Activated CD4-positive, alpha-beta memory T cell treated with anti-CD3 and anti-CD28 coated beads for 36 hours (primary cell): ENCODE results near the gene PXT1. TPM values are rescaled to one million over a fixed set of nuclear protein-coding genes. Genes with fewer than 3 reads are reported as not detected.
A peak's percentile ranks its signal among the peaks of the same experiment; 100 is the strongest.

ENCODE experiments used
- CTCF ChIA-PET: fragments of 350-600 bp; sonication (Branson Sonifier 250); formaldehyde crosslinking; loops from one replicate; lab custom pipeline; 2021; ENCODE audit warnings: antibody characterized with exemption, inconsistent platforms; lab: Charles Lee
- POLR2A ChIA-PET: fragments of 350-600 bp; sonication (Branson Sonifier 250); formaldehyde crosslinking; loops from one replicate; lab custom pipeline; 2021; ENCODE audit warnings: antibody characterized with exemption; lab: Charles Lee
- DNase-seq: peaks from one replicate; pipeline ENCODE4 v3.0.0-alpha.2; 2020
- H3K27ac Mint-ChIP-seq: one replicate; pipeline ENCODE4 v1.8.0; 2021; ENCODE audit warnings: mixed read lengths
- H3K27me3 Mint-ChIP-seq: one replicate; pipeline ENCODE4 v1.8.0; 2021; ENCODE audit warnings: mixed read lengths
- H3K36me3 Mint-ChIP-seq: one replicate; pipeline ENCODE4 v1.8.0; 2021; ENCODE audit warnings: mixed read lengths
- H3K4me1 Mint-ChIP-seq: one replicate; pipeline ENCODE4 v1.8.0; 2021; ENCODE audit warnings: low read depth, mixed read lengths
- H3K4me3 Mint-ChIP-seq: one replicate; pipeline ENCODE4 v1.8.0; 2021; ENCODE audit warnings: mild to moderate bottlenecking, mixed read lengths
- H3K9me3 Mint-ChIP-seq: one replicate; pipeline ENCODE4 v1.8.0; 2021; ENCODE audit warnings: mixed read lengths
- intact Hi-C: fragments of 100-400 bp; cut with micrococcal nuclease; formaldehyde crosslinking; loops from one replicate; pipeline ENCODE4 v1.15.1; 2023
- total RNA-seq, 2 experiments: library from RNA; stranded (reverse); gene quantifications; one replicate each; pipeline ENCODE4 v1.2.3, GENCODE V29; 2021

Gene PXT1
- total RNA-seq, 2 experiments from 2014 or later, result 0.22 to 0.29 TPM

DNA sequence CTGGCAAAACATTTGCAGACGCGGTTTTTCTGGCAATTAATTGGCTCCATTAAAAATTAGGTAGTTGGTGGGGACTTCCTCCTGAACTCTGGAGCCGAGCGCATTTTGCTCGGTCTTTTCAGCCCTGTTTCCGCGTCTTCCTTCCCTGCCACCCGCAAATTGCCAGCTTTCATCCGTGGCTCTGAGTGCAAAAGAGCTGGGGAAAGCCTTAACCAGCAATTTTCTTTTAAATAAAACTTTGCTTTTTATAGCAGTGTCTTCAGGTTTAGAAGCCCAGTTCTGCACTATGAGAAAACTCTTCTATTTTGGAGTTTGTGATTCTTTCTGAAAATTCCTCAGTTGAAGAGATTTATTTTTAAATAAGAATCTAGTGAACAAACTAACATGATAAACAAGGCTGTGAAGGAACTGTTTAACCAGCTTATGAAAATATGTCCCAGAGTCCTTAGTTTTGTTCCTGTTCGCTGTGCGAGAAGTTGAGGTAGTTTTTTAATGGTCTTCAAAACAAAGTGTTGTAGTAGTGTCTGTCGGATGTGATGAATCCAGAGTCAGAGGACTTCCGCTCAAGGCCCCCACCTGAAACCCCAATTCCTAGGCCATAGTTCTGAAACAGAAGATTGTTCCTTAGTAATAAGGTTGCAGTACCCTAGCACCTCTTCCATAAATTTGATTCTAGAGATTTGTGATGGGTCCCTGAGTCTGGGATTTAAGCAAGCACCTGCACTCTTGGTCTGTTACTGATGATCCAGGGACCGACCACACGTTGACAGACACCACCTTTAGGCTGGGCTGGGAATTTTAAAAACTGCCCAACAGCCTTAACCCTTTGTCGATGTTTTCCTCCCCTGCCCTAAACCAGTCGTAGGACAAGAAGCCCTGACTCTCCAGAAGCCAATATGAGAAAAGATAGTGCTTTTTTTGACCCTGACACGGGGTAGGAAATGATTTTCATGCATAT is 1.1 kb upstream of the PXT1 start:
- ChIA-PET POLR2A (interaction anchor here (0.6 to 1.5 kb wide), 5 partner anchors 21 to 235 kb away, joined by 3 to 5 read pairs (median 3); partner anchors contain the start of genes CDKN1A and SRSF3), CTCF (interaction anchor here (1.0 to 1.8 kb wide), 3 partner anchors 21 to 171 kb away, joined by 3 to 12 read pairs (median 4); no protein-coding TSS in a partner anchor)
- Mint-ChIP-seq H3K4me1 (peaks cover 36% of the 10 kb centered on the region), H3K36me3 (peaks cover 18% of the 10 kb centered on the region), H3K27ac (peak overlapping the region; percentile 97), H3K27me3 (no peaks in the 10 kb centered on the region), H3K9me3 (peaks cover 2% of the 10 kb centered on the region), H3K4me3 (peak overlapping the region; percentile 97)
- peak; percentile 25 for DNase-seq
- intact Hi-C loops, result loop anchor here (2.0 to 5.0 kb wide), 6 partner anchors 61 to 416 kb away; partner anchors contain the start of genes BRPF3, MAPK14 and SRSF3

DNA sequence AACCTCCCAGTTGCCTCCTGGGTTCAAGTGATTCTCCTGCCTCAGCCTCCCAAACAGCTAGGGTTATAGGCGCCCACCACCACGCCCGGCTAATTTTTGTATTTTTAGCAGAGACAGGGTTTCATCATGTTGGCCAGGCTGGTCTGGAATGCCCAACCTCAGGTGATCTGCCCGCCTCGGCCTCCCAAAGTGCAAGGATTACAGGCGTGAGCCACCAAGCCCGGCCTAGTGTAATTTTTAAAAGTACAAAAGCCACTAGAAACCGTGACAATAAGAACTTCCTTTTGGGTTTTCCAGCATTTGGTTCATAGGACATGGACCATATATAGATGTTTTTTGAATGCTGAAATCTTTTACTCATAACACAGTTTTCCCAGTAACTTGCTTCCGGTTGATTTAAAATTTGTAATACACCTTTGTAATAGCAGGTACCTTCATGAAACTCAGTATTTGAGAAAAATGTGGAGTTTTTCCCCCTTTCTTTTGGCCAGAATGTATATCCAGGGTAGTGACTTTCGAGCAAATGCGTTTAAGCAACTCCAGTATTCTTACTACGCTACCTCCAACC is 467 bp downstream of the PXT1 start:
- peak; percentile 15 for DNase-seq
- Mint-ChIP-seq H3K36me3 (peaks cover 8% of the 10 kb centered on the region), H3K27me3 (no peaks in the 10 kb centered on the region), H3K4me1 (peaks cover 34% of the 10 kb centered on the region), H3K27ac (peak overlapping the region; percentile 97), H3K4me3 (peak overlapping the region; percentile 97), H3K9me3 (no peaks in the 10 kb centered on the region)
- intact Hi-C loops, result loop anchor here (2.0 to 5.0 kb wide), 6 partner anchors 59 to 415 kb away; partner anchors contain the start of genes BRPF3, MAPK14 and SRSF3
- ChIA-PET CTCF (interaction anchor here (0.7 to 1.2 kb wide), 2 partner anchors 19 to 311 kb away, joined by 3 to 5 read pairs; no protein-coding TSS in a partner anchor), POLR2A (interaction anchor here (1.2 to 1.5 kb wide), 2 partner anchors 156 to 158 kb away, joined by 3 to 4 read pairs; no protein-coding TSS in a partner anchor)

DNA sequence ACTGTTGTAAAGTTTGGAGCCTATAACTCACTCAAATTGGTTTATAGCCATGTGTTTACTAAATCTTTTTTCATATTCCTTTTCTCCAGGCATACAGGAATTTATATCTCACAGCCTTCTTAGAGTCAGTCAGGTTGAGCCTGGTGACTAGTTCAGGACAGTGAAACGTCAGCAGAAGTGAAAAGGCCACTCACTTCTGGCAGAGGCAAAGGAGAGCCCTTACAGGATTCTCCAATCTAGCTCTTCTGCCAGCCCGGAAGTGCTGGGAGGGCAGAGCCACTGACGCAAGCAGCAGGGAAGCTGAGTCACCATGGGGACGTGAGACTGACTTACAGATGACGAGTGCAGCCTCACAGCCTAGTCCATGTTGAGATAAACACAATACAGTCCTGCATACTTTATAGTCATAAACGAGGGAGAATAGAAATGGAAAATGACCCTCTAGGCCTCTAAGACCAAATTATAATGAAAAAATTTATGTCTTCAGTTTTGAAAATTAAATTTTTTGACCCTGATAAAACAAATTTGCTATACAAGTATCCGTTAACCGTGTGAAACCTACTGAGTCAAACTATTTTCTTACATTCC is 1.3 kb downstream of the PXT1 start:
- H3K27me3 Mint-ChIP-seq, result no peaks in the 10 kb centered on the region

DNA sequence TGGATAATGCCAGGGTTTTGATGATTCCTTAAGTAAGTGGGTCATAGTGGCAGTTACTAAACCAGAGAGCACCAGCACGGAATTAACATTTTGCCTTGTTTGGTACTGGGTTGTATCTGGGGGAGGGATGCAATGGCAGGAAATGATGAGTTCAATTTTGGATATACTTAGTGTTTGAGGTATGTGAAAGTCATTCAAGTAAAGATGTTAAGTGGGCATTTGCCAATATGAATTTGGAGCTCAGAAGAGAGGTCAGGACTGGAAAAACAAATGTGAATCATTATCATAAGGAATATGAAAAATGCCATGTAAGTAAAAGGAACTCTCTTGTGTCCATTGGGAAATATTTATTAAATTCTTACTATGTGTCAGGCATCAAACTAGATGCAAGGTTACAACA is 6.2 kb downstream of the PXT1 start:
- H3K27ac Mint-ChIP-seq, result peak overlapping the region; percentile 10
- H3K9me3 Mint-ChIP-seq, result no peaks in the 10 kb centered on the region
- H3K36me3 Mint-ChIP-seq, result no peaks in the 10 kb centered on the region
- intact Hi-C loops, result no loop called here
- CTCF ChIA-PET, result no interaction called here
- H3K27me3 Mint-ChIP-seq, result no peaks in the 10 kb centered on the region
- no peak overlapping the region for H3K4me3 Mint-ChIP-seq
- peaks cover 19% of the 10 kb centered on the region for H3K4me1 Mint-ChIP-seq
- POLR2A ChIA-PET, result interaction anchor here (0.6 kb wide), 1 partner anchor 158 kb away, joined by 3 read pairs; the partner anchor contains the start of gene SRSF3
- DNase-seq, result no peak

More for the DNA sequence above, 1.3 kb downstream of the PXT1 start:
- DNase-seq, result peak; percentile 95
- intact Hi-C loops, result loop anchor here (1.0 to 5.0 kb wide), 8 partner anchors 18 to 414 kb away; partner anchors contain the start of genes BRPF3, MAPK14 and STK38
- Mint-ChIP-seq H3K9me3 (no peaks in the 10 kb centered on the region), H3K27ac (peak overlapping the region; percentile 91), H3K4me3 (peak overlapping the region; percentile 60), H3K36me3 (peaks cover 8% of the 10 kb centered on the region), H3K4me1 (peaks cover 32% of the 10 kb centered on the region)
- ChIA-PET CTCF (interaction anchor here (0.6 to 1.2 kb wide), 3 partner anchors 18 to 1685 kb away, joined by 3 to 5 read pairs (median 4); no protein-coding TSS in a partner anchor), POLR2A (interaction anchor here (1.0 to 1.5 kb wide), 3 partner anchors 18 to 159 kb away, joined by 3 to 7 read pairs (median 4); no protein-coding TSS in a partner anchor)

DNA sequence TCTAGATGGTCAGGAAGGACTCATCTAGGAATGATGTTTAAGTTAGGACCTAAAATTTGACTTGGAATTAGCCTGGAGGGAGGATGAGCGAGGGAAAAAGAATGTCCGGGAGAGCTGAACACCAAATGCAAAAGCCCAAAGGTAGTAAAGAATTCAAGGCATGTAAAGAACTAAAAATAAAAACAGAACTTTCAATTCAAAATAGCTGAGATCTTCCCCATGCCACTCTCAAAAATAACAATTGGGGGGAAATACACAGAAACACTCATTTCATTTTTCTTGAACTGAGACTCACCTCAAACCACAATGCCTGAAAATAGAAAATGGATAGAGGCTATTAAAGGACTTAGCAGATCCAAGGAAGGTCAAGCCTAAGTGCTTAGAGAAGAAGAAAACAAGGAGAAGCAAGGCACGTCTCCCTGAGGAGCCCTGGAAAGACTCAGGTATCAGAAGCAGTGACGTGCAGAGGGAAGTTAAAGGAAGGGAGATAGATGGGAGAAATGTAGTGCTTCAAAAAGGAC is 10.4 kb downstream of the PXT1 start:
- DNase-seq, result no peak
- ChIA-PET CTCF (interaction anchor here (0.6 to 1.3 kb wide), 2 partner anchors 9 to 143 kb away, joined by 3 to 5 read pairs; no protein-coding TSS in a partner anchor), POLR2A (no interaction called here)
- no peaks in the 10 kb centered on the region for H3K9me3 Mint-ChIP-seq
- peaks cover 13% of the 10 kb centered on the region for H3K4me1 Mint-ChIP-seq
- intact Hi-C loops, result no loop called here
- no peaks in the 10 kb centered on the region for H3K27me3 Mint-ChIP-seq
- H3K36me3 Mint-ChIP-seq, result no peaks in the 10 kb centered on the region
- no peak overlapping the region for H3K27ac Mint-ChIP-seq
- H3K4me3 Mint-ChIP-seq, result no peak overlapping the region

DNA sequence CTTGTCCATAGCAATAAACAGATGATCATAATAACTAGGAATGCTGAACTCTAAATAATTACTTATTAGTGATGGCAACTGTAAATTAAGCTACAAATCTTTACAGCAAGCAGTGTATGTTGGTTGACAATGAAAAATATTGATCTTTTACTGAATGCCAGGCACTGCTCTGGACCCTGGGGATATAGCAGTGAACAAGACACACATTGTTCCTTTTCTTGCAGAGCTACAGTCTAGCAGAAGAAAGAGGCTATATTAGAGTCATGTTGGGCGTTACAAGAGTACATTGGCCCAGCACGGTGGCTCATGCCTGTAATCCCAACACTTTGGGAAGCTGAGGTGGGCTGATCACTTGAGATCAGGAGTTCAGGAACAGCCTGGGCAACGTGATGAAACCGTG is 11.5 kb downstream of the PXT1 start:
- H3K36me3 Mint-ChIP-seq, result no peaks in the 10 kb centered on the region
- no peaks in the 10 kb centered on the region for H3K9me3 Mint-ChIP-seq
- ChIA-PET POLR2A (no interaction called here), CTCF (no interaction called here)
- intact Hi-C loops, result no loop called here
- H3K27me3 Mint-ChIP-seq, result no peaks in the 10 kb centered on the region
- no peak overlapping the region for H3K4me3 Mint-ChIP-seq
- H3K4me1 Mint-ChIP-seq, result peaks cover 8% of the 10 kb centered on the region
- H3K27ac Mint-ChIP-seq, result no peak overlapping the region
- no peak for DNase-seq

DNA sequence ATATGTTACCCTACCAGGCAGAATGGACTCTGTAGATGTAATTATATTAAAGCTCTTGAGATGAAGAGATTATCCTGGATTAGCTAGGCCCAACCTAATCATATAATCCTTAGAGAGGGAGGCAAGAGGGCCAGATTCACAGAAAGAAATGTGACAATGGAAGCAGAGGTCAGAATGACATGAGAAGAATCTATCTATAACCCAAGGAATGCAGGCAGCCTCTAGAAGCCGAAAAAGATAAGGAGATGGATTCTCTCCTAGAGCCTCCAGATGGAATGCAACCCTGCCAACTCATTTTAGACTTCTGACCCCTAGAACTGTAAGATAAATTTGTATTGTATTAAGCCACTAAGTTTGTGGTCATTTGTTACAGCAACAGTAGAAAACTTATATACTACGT is 12.3 kb downstream of the PXT1 start:
- ChIA-PET POLR2A (interaction anchor here (0.5 kb wide), 1 partner anchor 172 kb away, joined by 7 read pairs; no protein-coding TSS in a partner anchor), CTCF (no interaction called here)
- intact Hi-C loops, result no loop called here
- Mint-ChIP-seq H3K27me3 (no peaks in the 10 kb centered on the region), H3K4me3 (no peak overlapping the region), H3K36me3 (no peaks in the 10 kb centered on the region), H3K9me3 (no peaks in the 10 kb centered on the region), H3K4me1 (peaks cover 7% of the 10 kb centered on the region), H3K27ac (no peak overlapping the region)
- DNase-seq, result no peak

DNA sequence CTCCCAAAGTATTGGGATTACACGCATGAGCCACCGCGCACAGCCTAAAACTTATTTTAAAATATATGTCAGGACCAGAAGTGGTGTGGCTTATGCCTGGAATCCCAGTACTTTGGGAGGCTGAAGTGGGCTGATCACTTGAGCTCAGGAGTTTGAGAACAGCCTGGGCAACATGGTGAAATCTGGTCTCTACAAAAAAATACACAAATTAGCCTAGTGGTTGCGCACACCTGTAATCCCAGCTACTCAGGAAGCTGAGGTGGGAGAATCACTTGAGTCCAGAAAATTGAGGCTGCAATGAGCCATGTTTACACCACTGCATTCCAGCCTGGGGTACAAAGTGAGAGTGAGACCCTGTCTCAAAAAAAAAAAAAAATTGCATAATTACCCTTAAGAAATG is 13.7 kb downstream of the PXT1 start:
- Mint-ChIP-seq H3K27me3 (no peaks in the 10 kb centered on the region), H3K36me3 (no peaks in the 10 kb centered on the region), H3K9me3 (no peaks in the 10 kb centered on the region), H3K4me1 (peaks cover 10% of the 10 kb centered on the region), H3K4me3 (no peak overlapping the region), H3K27ac (no peak overlapping the region)
- CTCF ChIA-PET, result no interaction called here
- intact Hi-C loops, result no loop called here
- DNase-seq, result no peak
- POLR2A ChIA-PET, result no interaction called here

DNA sequence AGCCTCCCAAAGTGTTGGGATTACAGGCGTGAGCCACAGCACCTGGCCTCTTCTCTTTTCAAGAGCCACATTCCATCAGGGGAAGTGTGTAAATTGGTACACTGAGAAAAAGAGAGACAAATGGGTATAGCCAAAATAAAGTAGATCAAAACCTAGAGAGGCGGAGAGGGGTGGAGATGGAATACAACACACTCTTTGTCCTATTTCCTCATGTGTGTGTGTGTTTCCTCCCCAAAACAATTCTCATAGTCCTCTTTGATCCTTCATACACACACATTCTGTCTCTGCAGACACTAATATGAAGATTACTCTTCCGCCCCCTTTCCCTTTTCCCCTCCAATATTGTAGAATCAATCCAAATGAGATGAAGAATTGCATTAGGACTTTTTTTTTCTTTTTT is 16.0 kb downstream of the PXT1 start:
- DNase-seq, result no peak
- no peak overlapping the region for H3K27ac Mint-ChIP-seq
- H3K27me3 Mint-ChIP-seq, result no peaks in the 10 kb centered on the region
- POLR2A ChIA-PET, result no interaction called here
- peaks cover 17% of the 10 kb centered on the region for H3K4me1 Mint-ChIP-seq
- no peaks in the 10 kb centered on the region for H3K9me3 Mint-ChIP-seq
- intact Hi-C loops, result no loop called here
- H3K36me3 Mint-ChIP-seq, result no peaks in the 10 kb centered on the region
- H3K4me3 Mint-ChIP-seq, result no peak overlapping the region
- CTCF ChIA-PET, result no interaction called here

DNA sequence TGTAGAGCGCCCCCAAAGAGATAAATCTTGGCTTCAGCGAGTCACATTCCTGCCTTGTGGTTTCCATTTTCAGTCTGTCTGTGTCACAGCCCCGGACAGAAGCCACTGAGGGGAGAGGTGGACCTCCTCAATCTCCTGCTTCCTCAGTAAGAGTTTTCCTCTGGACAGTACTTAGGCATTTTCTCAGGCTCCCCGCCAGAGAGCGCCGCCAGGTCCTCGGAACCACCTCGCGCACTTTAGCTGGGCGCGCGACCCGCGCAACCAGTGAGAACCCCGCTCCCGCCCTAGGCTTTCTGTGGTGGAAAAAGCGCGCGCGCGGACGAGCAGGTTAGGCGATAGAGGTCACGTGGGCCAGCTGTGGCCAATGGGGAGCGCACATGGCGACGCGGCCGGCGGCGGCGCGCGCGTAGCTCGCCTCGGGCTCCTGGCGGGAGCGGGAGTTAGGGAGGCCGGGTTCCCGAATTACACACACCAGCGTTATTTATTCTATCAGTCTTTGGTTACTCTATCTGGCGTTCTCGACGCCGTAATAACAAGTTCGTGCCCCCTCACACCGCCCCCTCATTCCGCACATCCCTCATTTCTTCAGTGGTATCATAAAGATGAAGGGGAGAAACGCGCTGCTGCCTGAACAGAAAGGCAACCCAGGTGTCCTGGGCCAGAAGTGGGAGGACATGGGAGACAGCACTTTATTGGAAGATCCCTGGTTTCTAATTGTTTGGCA is 19.4 kb downstream of the PXT1 start:
- peak; percentile 99 for DNase-seq
- peak overlapping the region; percentile 84 for H3K27ac Mint-ChIP-seq
- H3K4me3 Mint-ChIP-seq, result peak overlapping the region; percentile 80
- intact Hi-C loops, result loop anchor here (1.0 to 2.0 kb wide), 6 partner anchors 18 to 336 kb away; partner anchors contain the start of genes ETV7, SRSF3 and STK38
- ChIA-PET POLR2A (interaction anchor here (0.6 to 1.6 kb wide), 7 partner anchors 18 to 741 kb away, joined by 3 to 7 read pairs (median 4); partner anchors contain the start of genes KCTD20 and PXT1), CTCF (interaction anchor here (0.5 to 2.0 kb wide), 23 partner anchors 9 to 519 kb away, joined by 3 to 12 read pairs (median 4); partner anchors contain the start of gene KCTD20)
- H3K27me3 Mint-ChIP-seq, result no peaks in the 10 kb centered on the region
- H3K4me1 Mint-ChIP-seq, result peaks cover 17% of the 10 kb centered on the region
- no peaks in the 10 kb centered on the region for H3K36me3 Mint-ChIP-seq
- H3K9me3 Mint-ChIP-seq, result no peaks in the 10 kb centered on the region
